Keratinocyte (primary cell): ENCODE data around the gene TMEM247.

Experiments used
- EZH2 ChIP-seq: IDR thresholded peaks from one replicate; pipeline ENCODE4 v1.6.1; 2012; ENCODE audit warnings: inconsistent platforms, mild to moderate bottlenecking, low read length, moderate library complexity
- TF ChIP-seq, protein P1 (sequence below), 3 experiments: IDR thresholded peaks in 1 of 3; conservative IDR thresholded peaks in 1 of 3; optimal IDR thresholded peaks in 1 of 3; 2 replicates in 2 of 3; 3 replicates in 1 of 3; pipeline versions ENCODE3 to v1.5.1; 2011; ENCODE audit warnings: low read length in 3 of 3, mild to moderate bottlenecking in 3 of 3, moderate library complexity in 2 of 3, control low read depth in 1 of 3, inconsistent platforms in 1 of 3; ENCODE audit not compliant: insufficient read depth in 2 of 3; ENCODE audit errors: extremely low read depth in 1 of 3

DNA sequence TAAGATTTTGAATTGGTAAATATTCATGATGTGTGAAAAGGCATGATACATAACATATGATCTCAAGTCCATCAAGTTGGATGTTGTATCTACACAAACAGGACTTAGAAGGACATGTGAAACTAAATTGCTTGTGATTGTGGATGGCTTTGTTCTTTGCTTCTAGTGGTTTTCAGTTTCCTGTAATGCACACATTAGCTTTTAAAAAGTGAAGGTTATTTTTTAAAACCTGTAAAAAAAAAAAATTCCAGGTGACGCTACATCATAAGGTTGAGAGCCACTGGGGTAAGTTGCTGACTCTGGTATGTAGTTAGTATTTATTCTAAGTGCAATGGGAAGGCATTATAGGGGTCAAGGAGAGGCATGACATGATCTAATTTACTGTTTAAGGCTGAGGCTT, 48.4 kb upstream of the TMEM247 start:
- TF ChIP-seq, protein P1, sequence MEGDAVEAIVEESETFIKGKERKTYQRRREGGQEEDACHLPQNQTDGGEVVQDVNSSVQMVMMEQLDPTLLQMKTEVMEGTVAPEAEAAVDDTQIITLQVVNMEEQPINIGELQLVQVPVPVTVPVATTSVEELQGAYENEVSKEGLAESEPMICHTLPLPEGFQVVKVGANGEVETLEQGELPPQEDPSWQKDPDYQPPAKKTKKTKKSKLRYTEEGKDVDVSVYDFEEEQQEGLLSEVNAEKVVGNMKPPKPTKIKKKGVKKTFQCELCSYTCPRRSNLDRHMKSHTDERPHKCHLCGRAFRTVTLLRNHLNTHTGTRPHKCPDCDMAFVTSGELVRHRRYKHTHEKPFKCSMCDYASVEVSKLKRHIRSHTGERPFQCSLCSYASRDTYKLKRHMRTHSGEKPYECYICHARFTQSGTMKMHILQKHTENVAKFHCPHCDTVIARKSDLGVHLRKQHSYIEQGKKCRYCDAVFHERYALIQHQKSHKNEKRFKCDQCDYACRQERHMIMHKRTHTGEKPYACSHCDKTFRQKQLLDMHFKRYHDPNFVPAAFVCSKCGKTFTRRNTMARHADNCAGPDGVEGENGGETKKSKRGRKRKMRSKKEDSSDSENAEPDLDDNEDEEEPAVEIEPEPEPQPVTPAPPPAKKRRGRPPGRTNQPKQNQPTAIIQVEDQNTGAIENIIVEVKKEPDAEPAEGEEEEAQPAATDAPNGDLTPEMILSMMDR (optimal IDR thresholded peaks at IDR 0.05 in 1 of 3, IDR thresholded peaks at IDR 0.05 in 1 of 3, conservative IDR thresholded peaks at IDR 0.05 in 1 of 3; ENCODE audit: extremely low read depth in 1 of 3, insufficient read depth in 2 of 3, low read length in 3 of 3): no peak
- no peak for TF ChIP-seq EZH2
